HCT116 (cell line): ENCODE data around the gene APOB. TPM values are rescaled to one million over a fixed set of nuclear protein-coding genes. Genes with fewer than 3 reads are reported as not detected.

ENCODE experiments used
- ATAC-seq: fragments of 200-7000 bp; cut with Tn5 transposase; 2 replicates; pipeline ENCODE4 v1.9.1; 2020; ENCODE audit warnings: mild to moderate bottlenecking, moderate library complexity
- BruUV-seq: library from RNA; stranded (reverse); fragments of 400-500 nt; replicated peaks from 2 replicates; lab custom pipeline; 2021; lab: Mats Ljungman, UMichigan
- CTCF ChIA-PET: fragments of 300-600 bp; sonication (Branson Sonifier 250); formaldehyde crosslinking; loops from one replicate; lab custom pipeline; 2021; ENCODE audit warnings: antibody characterized with exemption; lab: Charles Lee
- POLR2A ChIA-PET: fragments of 300-600, 350-600 bp; sonication (Branson Sonifier 250); formaldehyde crosslinking; loops from one replicate; lab custom pipeline; 2021; ENCODE audit warnings: antibody characterized with exemption; lab: Charles Lee
- RAD21 ChIA-PET, 2 experiments: fragments of 300-600 bp; sonication (Branson Sonifier 250); formaldehyde crosslinking; loops; one replicate each; lab custom pipeline; 2023; ENCODE audit warnings: low total read pairs in 2 of 2; ENCODE audit not compliant: uncharacterized antibody in 2 of 2, unreplicated experiment in 2 of 2, low non-redundant PET in 1 of 2; lab: Charles Lee
- DNase-seq: peaks from one replicate; pipeline ENCODE4 v3.0.0-alpha.2; 2010; ENCODE audit warnings: low read depth, low spot score
- H2AFZ ChIP-seq: fragments of 200-600 bp; shearing (Covaris generic), sonication (generic); 2 replicates; pipeline ENCODE4 v1.6.1; 2017; ENCODE audit warnings: low read depth, mixed run types, mixed read lengths, antibody characterized with exemption, low read length; ENCODE audit not compliant: poor library complexity, severe bottlenecking
- H3K27ac ChIP-seq: 2 replicates; pipeline ENCODE4 v1.5.1; 2012; ENCODE audit warnings: low read depth, low read length
- H3K27me3 ChIP-seq: fragments of 200-600 bp; sonication (generic); 2 replicates; pipeline ENCODE4 v1.6.1; 2016; ENCODE audit warnings: mixed run types, low read length, mixed read lengths; ENCODE audit not compliant: insufficient read depth
- H3K36me3 ChIP-seq, 2 experiments: fragments of 200-500 bp in 1 of 2; fragments of 200-600 bp in 1 of 2; sonication (Bioruptor generic) in 1 of 2; sonication (generic) in 1 of 2; 2 replicates each; pipeline versions ENCODE4 v1.5.1 to v1.6.1; 2014 to 2016; ENCODE audit warnings: low read length in 2 of 2, inconsistent platforms in 1 of 2, mixed read lengths in 1 of 2, mixed run types in 1 of 2; ENCODE audit not compliant: insufficient read depth in 2 of 2, control insufficient read depth in 1 of 2
- H3K4me1 ChIP-seq, 2 experiments: fragments of 200-600 bp in 1 of 2; sonication (generic) in 1 of 2; 2 replicates each; pipeline versions ENCODE4 v1.5.1 to v1.6.1; 2012 to 2017; ENCODE audit warnings: low read length in 2 of 2, inconsistent platforms in 1 of 2, mild to moderate bottlenecking in 1 of 2, mixed read lengths in 1 of 2, mixed run types in 1 of 2, moderate library complexity in 1 of 2; ENCODE audit not compliant: insufficient read depth in 2 of 2, control insufficient read depth in 1 of 2
- H3K4me2 ChIP-seq: fragments of 200-600 bp; sonication (generic); 2 replicates; pipeline ENCODE4 v1.6.1; 2017; ENCODE audit warnings: mixed run types, low read length, mixed read lengths
- H3K4me3 ChIP-seq, 2 experiments: fragments of 200-600 bp in 1 of 2; sonication (generic) in 1 of 2; replicated peaks in 1 of 2; 2 replicates each; pipeline ENCODE4 v1.5.1; 2011 to 2016; ENCODE audit warnings: low read length in 2 of 2, control low read depth in 1 of 2, low read depth in 1 of 2, mild to moderate bottlenecking in 1 of 2, mixed read lengths in 1 of 2, mixed run types in 1 of 2
- H3K79me2 ChIP-seq: fragments of 200-600 bp; sonication (generic); 2 replicates; pipeline ENCODE4 v1.6.1; 2017; ENCODE audit warnings: mild to moderate bottlenecking, mixed run types, low read length, moderate library complexity, mixed read lengths; ENCODE audit not compliant: insufficient read depth
- H3K9ac ChIP-seq: fragments of 200-600 bp; sonication (generic); 2 replicates; pipeline ENCODE4 v1.6.1; 2016; ENCODE audit warnings: low read length, mixed read lengths
- H3K9me2 ChIP-seq: fragments of 200-600 bp; sonication (generic), shearing (Covaris generic); 2 replicates; pipeline ENCODE4 v1.6.1; 2017; ENCODE audit warnings: mixed run types, mild to moderate bottlenecking, moderate library complexity; ENCODE audit not compliant: insufficient read depth
- H3K9me3 ChIP-seq, 2 experiments: fragments of 200-500 bp in 1 of 2; fragments of 200-600 bp in 1 of 2; sonication (Bioruptor generic) in 1 of 2; sonication (generic) in 1 of 2; 2 replicates each; pipeline ENCODE4 v1.6.1; 2014 to 2017; ENCODE audit warnings: low read length in 2 of 2, mixed read lengths in 2 of 2, inconsistent platforms in 1 of 2, low read depth in 1 of 2, mild to moderate bottlenecking in 1 of 2, mixed run types in 1 of 2, moderate library complexity in 1 of 2; ENCODE audit not compliant: control insufficient read depth in 1 of 2, insufficient read depth in 1 of 2
- H4K20me1 ChIP-seq: fragments of 200-600 bp; sonication (generic), shearing (Covaris generic); 2 replicates; pipeline ENCODE4 v1.6.1; 2017; ENCODE audit warnings: mixed run types, mild to moderate bottlenecking, moderate library complexity; ENCODE audit not compliant: insufficient read depth
- CBX3 ChIP-seq: IDR thresholded peaks from 2 replicates; pipeline ENCODE4 v1.6.1; 2012; ENCODE audit warnings: low read depth
- CEBPB ChIP-seq: IDR thresholded peaks from 2 replicates; pipeline ENCODE4 v1.6.1; 2012; ENCODE audit warnings: low read depth
- CTCF ChIP-seq, 3 experiments: fragments of 200-600 bp in 1 of 3; sonication (generic) in 1 of 3; IDR thresholded peaks in 2 of 3; conservative IDR thresholded peaks in 1 of 3; 2 replicates each; pipeline ENCODE4 v1.5.1; 2012 to 2017; ENCODE audit warnings: low read depth in 2 of 3, low read length in 2 of 3, antibody characterized with exemption in 1 of 3, borderline replicate concordance in 1 of 3, control low read depth in 1 of 3, mild to moderate bottlenecking in 1 of 3, mixed read lengths in 1 of 3, mixed run types in 1 of 3, moderate library complexity in 1 of 3; ENCODE audit not compliant: insufficient read depth in 1 of 3
- EGR1 ChIP-seq: IDR thresholded peaks from 2 replicates; pipeline ENCODE4 v1.6.1; 2012; ENCODE audit warnings: low read depth
- EZH2 ChIP-seq: fragments of 200-600 bp; sonication (generic); IDR thresholded peaks from 2 replicates; pipeline ENCODE4 v1.6.1; 2017; ENCODE audit warnings: antibody characterized with exemption, mixed run types
- EZH2phosphoT487 ChIP-seq: fragments of 200-600 bp; IDR thresholded peaks from 2 replicates; pipeline ENCODE4 v1.6.1; 2018; ENCODE audit warnings: antibody characterized with exemption, borderline replicate concordance
- JUND ChIP-seq: IDR thresholded peaks from 2 replicates; pipeline ENCODE4 v1.6.1; 2012
- POLR2A ChIP-seq: IDR thresholded peaks from 2 replicates; pipeline ENCODE4 v1.7.0; 2011; ENCODE audit warnings: borderline replicate concordance; ENCODE audit not compliant: insufficient read depth, insufficient read length; ENCODE audit errors: extremely low read depth
- RAD21 ChIP-seq: IDR thresholded peaks from 2 replicates; pipeline ENCODE4 v1.6.1; 2012; ENCODE audit warnings: low read depth, mild to moderate bottlenecking
- SIN3A ChIP-seq: IDR thresholded peaks from 2 replicates; pipeline ENCODE4 v1.6.1; 2012; ENCODE audit warnings: low read depth
- SP1 ChIP-seq: IDR thresholded peaks from 2 replicates; pipeline ENCODE4 v1.6.1; 2012; ENCODE audit warnings: low read depth
- TCF7L2 ChIP-seq: IDR thresholded peaks from 2 replicates; pipeline ENCODE4 v1.7.0; 2011; ENCODE audit warnings: borderline replicate concordance, inconsistent platforms; ENCODE audit not compliant: insufficient read depth, insufficient read length; ENCODE audit errors: extremely low read depth
- YY1 ChIP-seq: IDR thresholded peaks from 2 replicates; pipeline ENCODE4 v1.6.1; 2011; ENCODE audit warnings: low read length, low read depth, moderate library complexity, mild to moderate bottlenecking; ENCODE audit not compliant: insufficient replicate concordance; ENCODE audit errors: extremely low read depth
- ZFX ChIP-seq: fragments of 450-650 bp; IDR thresholded peaks from 2 replicates; pipeline ENCODE4 v1.6.1; 2017
- ZNF274 ChIP-seq: fragments of 200-500 bp; sonication (Bioruptor generic); IDR thresholded peaks from 2 replicates; pipeline ENCODE4 v1.6.1; 2014; ENCODE audit warnings: mild to moderate bottlenecking, low read depth, low read length, inconsistent platforms
- intact Hi-C: fragments of 100-400 bp; cut with micrococcal nuclease; formaldehyde crosslinking; loops from 2 replicates; pipeline ENCODE4 v1.10.0; 2022
- total RNA-seq: library from RNA; stranded (reverse); gene quantifications from one replicate; pipeline ENCODE4 v1.2.1, GENCODE V29; 2021; ENCODE audit not compliant: unreplicated experiment
- TF ChIP-seq, protein P1 (sequence below): IDR thresholded peaks from 2 replicates; pipeline ENCODE4 v1.6.1; 2012; ENCODE audit warnings: low read depth
- TF ChIP-seq, protein P2 (sequence below): IDR thresholded peaks from 2 replicates; pipeline ENCODE4 v1.6.1; 2012

Gene APOB
- total RNA-seq, 1 experiment from 2014 or later: 1.6 TPM

GRCh38 chr2:20988905-20989304 lies 55.0 kb downstream of the APOB start (continued):
- TF ChIP-seq, protein P1, sequence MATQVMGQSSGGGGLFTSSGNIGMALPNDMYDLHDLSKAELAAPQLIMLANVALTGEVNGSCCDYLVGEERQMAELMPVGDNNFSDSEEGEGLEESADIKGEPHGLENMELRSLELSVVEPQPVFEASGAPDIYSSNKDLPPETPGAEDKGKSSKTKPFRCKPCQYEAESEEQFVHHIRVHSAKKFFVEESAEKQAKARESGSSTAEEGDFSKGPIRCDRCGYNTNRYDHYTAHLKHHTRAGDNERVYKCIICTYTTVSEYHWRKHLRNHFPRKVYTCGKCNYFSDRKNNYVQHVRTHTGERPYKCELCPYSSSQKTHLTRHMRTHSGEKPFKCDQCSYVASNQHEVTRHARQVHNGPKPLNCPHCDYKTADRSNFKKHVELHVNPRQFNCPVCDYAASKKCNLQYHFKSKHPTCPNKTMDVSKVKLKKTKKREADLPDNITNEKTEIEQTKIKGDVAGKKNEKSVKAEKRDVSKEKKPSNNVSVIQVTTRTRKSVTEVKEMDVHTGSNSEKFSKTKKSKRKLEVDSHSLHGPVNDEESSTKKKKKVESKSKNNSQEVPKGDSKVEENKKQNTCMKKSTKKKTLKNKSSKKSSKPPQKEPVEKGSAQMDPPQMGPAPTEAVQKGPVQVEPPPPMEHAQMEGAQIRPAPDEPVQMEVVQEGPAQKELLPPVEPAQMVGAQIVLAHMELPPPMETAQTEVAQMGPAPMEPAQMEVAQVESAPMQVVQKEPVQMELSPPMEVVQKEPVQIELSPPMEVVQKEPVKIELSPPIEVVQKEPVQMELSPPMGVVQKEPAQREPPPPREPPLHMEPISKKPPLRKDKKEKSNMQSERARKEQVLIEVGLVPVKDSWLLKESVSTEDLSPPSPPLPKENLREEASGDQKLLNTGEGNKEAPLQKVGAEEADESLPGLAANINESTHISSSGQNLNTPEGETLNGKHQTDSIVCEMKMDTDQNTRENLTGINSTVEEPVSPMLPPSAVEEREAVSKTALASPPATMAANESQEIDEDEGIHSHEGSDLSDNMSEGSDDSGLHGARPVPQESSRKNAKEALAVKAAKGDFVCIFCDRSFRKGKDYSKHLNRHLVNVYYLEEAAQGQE: no peak
- TF ChIP-seq ZNF274: no peak
- no peak for TF ChIP-seq SP1
- no peak for TF ChIP-seq RAD21
- TF ChIP-seq, all 23 proteins: peak for 0

DNA sequence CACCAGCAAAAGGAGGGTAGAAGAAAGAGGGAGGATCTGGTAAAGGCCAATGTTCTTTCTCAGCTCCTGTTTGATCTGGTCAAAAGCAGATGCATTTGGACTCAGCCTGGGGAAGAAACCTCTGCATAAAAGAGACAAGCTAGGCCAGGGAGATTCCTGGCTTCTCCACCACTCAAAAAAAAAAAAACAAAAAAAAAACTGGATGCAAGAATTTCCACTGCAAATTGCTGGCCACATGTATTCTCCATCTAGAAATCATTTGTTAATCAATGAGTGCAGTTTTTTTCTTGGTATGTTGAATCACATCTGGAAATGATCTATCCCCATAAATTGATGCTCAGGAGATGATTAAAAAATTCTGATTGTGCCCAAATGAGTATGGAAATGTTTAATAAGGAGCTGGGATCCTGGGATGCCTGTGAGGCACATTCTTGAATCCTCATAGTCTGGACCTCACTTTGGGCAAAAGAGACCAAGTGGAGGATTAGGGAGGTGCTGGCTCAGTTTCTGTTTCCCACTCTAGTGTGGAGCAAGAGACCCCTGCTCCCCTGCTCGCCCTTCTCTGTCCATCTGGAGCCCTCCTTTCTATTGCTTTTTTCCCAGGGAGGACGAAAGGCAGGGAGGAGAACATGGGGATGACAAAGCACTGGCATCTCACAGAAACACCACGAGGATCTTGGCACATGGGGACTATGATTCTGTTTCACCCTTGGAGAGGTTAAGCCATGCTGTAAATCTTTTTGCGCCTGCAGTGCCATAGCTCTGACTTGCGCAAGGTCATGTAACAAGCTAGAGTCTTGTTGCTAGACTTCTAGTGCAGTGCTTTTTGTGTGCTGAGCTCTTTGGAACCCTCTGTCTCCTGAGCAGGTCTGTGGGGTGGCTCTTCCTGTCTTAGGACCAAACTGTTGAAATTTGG lies 57.6 kb downstream of the APOB start:
- CTCF ChIA-PET: no interaction called here
- Histone ChIP-seq H3K79me2 (no peaks in the 10 kb centered on the region), H3K9me2 (no peaks in the 10 kb centered on the region), H2AFZ (no peak overlapping the region), H3K27me3 (peaks cover 36% of the 10 kb centered on the region; the same call in 1 of the 2 replicates), H3K27ac (no peak overlapping the region), H3K9ac (no peak overlapping the region), H3K4me1 (no peaks in the 10 kb centered on the region), H3K4me2 (no peak overlapping the region), H3K36me3 (no peaks in the 10 kb centered on the region), H4K20me1 (no peaks in the 10 kb centered on the region), H3K9me3 (no peaks in the 10 kb centered on the region), H3K4me3 (no peak overlapping the region)
- BruUV-seq: no TSS peak
- DNase-seq (no peak), ATAC-seq (no peak)
- POLR2A ChIA-PET: no interaction called here
- intact Hi-C loops: no loop called here
- RAD21 ChIA-PET: no interaction called here
- TF ChIP-seq JUND (no peak), CEBPB (no peak), ZNF274 (no peak), EZH2phosphoT487 (no peak), SP1 (no peak), EGR1 (no peak), YY1 (no peak), CTCF (IDR thresholded peaks at IDR 0.05 in 2 of 3, conservative IDR thresholded peaks at IDR 0.05 in 1 of 3; ENCODE audit: borderline replicate concordance in 1 of 3, insufficient read depth in 1 of 3, low read depth in 2 of 3, low read length in 2 of 3) (no peak), RAD21 (no peak), ZFX (no peak), CBX3 (no peak), TCF7L2 (no peak), SIN3A (no peak), EZH2 (no peak), POLR2A (no peak)
- TF ChIP-seq, protein P2, sequence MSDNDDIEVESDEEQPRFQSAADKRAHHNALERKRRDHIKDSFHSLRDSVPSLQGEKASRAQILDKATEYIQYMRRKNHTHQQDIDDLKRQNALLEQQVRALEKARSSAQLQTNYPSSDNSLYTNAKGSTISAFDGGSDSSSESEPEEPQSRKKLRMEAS: no peak
